ENCODE measurements around the gene UBE4B.
"Not testable (repeated sequence)": the region's sequence is repeated elsewhere in the genome, so short reads cannot be mapped to it uniquely, and the experiment has no call there.

Gene UBE4B

DNA sequence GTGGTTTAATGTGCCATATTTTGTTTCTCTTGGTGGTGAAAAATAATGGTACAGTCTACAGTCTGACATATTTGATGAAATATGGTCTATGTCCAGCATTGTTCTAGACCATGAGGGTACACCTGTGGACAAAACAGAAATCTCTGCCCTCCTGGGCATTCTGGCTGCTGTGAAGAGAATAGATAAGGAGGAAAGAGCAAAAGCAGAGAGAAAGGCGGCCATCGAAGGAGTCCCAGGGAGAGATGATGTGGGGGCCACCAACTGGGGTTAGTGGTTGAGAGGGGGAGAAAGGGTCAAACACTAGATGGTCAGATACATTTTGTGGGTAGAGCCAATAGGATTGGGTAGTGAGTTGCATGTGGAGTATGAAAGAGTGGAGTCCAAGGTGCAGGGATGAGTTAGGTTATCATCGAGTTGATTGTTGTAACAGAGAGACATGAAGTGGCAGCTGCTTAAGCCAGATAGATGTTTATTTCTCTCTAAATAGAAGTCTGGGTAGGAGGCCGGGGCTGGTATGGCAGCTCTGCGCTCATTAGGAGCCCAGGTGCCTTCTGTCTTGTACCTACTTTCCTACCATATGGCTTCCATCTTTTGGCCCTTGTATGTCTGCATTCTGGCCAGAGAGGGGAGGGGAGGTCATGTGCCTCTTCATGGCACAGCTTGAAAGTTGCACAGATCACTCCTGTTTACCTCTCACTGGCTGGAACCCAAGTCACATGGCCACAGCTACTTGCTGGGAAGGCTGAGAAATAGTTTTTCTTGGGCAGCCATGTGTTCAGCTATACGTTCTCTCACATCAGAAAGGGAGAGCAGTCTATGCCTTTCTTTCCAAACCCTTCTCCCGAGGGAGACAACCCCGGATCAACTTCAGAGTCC lies 13.0 kb downstream of the UBE4B start:
- peak; percentile 59 for DNase-seq

DNA sequence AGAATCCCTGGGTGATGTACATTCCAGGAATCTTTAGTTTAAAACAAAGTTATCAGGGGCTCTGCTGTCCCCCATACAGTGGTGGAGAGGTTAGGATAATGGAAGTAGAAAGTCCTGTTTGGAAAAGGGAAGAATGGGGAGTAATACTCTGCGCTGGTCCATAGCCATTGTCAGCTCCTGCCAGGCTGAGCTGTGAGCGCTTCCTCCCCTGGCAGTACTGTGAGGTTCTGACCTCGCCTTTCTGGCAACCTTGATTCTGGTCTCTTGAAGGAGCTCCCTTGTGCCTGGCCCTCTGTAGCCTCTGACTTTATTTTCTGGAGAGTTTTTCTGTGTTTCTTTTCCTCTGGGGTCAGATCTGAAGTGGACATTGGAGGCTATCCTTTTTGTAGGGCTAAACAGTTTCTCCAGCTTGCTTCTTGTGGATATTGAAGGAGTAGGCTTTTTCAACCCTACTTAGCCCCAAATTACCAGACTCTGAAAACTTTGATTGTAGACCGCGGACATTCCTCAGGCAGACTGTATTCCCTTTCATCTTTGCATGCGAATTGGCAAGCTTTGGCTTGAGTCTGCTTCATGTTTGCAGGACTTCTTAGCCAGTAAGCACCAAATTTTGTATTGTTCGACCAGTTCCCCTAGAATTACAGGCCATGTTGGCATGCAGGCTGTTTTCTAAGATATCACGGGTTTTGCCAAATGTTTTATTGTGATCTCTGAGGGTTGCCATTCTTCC lies 13.8 kb downstream of the UBE4B start:
- DNase-seq = peak; percentile 10

DNA sequence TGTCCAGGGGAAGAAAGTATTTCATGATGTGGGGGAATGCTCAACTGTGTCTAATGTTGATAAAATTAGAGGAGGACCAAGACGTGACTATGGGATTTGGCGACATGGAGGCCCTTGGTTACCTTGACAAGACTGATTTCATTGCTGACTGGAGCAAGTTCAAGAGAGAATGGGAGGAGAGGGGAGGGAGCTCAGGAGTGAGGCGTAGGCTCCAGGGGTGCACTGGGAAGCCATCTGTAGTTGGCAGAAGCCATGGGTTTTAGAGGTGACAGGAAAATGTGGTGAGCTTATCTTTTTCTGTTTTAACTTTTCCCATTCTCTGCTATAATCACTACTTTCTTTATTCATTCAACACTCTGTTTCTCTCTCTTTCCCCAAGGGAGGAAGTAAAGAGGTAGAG lies 15.8 kb downstream of the UBE4B start:
- DNase-seq = no peak

DNA sequence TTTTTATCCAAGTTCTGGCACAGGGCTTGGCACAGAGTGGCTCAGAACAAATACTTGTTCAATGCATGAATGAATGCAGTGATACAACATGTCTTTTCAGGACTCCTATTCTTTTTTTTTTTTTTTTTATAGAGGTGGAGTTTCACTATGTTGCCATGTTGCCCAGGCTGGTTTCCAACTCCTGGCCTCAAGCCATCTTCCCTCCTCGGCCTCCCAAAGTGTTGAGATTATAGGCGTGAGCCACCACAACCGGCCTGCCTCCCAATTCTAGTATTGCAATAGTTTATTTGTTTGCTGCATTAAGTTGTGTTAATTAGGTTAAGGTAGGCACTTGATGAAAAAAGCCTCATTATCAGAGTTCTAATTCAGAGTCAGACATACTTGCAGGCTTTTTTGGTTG lies 17.9 kb downstream of the UBE4B start:
- DNase-seq = peak; percentile 6

DNA sequence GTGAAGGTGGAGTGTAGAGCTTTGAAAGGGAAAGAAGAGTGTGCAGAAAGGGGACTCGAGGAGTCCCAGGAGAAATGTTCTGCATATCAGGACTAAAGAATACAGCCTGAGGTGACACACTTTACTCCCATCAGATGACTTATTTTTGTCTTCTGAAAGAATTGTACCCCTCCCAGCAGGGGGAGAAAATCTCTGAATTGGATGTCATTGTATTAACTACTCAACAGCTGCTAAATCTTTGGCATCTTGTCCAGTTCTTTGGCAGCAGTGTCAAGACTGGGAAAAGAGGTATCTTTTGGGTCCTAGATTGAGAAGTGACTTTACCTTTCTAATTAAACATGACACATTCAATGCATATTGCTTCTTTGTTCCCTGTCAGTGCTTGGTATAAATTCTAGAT lies 18.9 kb downstream of the UBE4B start:
- no peak for DNase-seq

DNA sequence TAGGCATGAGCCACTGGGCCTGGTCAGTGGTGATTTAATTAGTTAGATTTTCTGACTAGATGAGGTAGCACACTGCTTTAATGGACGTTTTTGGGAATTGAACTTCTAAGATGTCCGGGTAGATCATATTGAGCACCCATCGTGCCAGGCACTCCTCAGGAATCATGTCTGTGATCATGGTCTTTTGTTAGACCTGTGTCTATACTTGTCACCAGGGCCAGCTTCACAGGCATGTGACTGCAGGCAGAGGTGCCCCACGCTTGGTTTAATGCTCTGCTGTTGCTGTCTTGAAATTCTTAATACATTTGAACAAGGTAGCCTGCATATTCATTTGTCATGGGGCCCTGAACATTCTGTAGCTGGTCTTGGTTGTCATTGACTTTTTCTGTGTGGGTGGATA lies 19.6 kb downstream of the UBE4B start:
- DNase-seq = no peak

DNA sequence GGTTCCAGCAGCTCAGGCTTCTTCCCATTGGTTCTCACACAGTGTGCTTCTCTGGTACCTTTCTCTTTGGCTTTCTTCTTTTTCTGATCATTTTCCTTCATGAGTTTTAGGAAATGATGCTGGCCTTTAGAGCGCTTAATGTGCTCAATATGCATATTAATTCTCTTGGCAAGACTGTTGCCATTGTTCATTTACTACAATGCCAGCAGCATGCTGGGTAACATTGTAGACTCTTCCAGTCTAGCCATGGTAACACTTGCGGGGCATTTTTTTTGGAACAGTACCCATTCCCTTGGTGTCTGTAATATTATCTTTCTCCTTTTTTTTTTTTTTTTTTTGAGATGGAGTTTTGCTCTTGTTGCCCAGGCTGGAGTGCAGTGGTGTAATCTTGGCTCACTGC lies 21.7 kb downstream of the UBE4B start:
- DNase-seq = no peak

DNA sequence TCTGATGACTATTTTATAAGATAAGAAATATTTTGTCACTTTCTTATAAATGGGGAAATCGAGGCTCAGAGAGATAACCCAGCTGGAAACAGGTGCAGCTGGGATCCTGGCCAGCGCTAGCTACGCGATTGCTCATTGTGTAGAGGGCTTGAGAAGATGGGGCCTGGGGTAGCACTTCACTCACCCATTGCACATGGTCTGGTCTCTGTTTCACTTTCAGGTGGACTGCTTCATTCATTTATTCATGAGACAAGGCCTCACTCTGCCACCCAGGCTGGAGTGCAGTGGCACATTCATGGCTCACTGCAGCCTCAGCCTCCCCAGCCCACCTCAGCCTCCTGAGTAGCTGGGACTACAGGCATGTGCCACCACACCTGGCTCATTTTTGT lies 23.8 kb downstream of the UBE4B start:
- DNase-seq = no peak

DNA sequence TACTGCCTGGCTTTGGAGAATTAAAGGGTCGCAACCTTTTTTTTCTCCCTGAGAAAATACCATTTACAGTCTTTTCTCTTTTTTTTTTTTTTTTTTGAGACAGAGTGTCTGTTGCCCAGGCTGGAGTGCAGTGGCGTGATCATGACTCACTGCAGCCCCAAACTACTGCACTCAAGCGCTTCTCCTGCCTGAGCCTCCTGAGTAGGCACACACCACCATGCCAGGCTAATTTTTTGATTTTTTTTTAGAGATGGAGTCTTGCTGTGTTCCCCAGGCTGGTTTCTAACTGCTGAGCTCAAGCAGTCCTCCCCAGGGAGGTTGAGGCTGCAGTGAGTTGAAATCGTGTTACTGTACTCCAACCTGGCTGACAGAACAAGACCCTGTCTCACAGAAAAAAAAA lies 24.6 kb downstream of the UBE4B start:
- DNase-seq = no peak

DNA sequence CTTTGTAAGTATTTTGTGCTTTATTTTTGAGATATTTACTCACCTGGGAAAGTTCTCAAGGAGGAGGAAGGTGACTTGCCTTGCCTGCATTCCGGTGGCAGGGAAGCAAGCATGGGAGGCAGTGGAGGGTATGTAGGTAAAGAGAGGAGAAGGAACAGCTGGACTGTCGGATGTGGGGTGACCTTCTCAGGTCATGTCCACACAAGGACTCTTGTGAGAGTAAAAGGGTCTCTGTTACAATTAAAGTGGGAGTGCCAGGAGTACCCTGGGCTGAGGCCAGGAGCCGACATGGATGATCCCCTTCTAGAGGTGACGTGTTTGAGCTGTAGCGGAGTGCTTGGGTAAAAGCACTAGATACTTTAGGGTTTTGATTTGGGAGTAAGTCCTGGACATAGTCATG lies 25.0 kb downstream of the UBE4B start:
- no peak for DNase-seq

DNA sequence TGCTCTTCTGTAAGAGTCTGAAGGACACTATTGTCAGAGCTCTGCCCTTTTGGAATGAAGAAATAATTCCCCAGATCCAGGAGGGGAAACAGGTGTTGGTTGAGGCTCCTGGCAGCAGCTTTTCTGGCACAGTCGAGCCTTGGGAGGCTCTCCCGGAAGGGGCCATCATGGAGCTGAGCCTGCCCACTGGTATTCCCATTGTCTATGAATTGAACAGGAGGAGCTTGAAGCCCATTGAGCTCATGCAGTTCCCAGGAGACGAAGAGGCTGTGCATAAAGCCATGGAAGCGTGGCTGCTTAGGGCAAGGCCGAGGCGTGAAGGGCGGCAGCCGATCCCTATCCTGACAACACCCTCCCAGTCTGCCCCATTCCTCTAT lies 26.6 kb downstream of the UBE4B start:
- no peak for DNase-seq

DNA sequence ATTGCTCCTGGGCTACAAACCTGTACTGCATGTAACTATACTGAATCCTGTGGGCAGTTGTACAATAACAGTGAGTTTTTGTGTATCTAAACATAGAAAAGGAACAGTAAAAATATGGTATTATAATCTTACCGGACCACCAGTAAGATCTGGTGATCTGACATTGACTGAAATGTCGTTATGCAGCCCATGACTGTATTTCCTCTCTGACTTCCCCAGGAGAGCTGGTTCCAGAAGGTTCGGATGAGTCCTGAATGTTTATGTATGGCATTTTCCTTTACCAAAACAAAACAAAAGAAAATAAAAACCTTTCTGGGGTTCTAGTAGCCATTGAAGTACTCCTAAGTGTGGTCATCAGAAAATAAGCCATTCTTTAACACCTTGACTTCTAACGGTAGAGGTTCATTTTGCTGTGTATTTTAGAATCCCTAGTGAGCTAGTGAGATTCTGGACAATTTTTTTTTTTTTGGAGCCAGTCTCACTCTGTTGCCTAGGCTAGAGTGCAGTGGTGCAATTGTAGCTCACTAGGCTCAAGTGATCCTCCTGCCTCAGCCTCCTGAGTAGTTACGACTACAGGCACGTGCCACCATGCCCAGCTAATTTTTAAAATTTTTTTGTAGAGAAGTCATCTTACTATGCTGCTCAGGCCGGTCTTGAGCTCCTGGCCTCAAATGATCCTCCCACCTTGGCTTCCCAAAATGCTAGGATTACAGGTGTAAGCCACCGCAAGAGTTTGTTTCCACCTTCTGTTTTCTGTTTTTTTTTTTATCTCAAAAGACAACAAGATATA lies 27.7 kb downstream of the UBE4B start:
- no peak for DNase-seq

DNA sequence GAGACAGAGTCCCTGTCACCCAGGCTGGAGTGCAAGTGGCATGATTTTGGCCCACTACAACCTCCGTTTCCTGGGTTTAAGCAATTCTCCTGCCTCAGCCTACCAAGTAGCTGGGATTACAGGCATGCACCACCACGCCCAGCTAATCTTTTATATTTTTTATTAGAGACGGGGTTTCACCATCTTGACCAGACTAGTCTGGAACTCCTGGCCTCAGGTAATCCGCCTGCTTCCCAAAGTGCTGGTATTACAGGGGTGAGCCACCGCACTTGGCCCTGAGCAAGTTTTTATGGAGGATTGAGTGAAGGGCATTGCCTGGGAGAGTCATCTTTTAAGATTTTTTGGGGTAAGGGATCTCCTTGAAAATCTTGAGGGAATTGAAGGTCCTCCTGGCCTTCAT lies 28.5 kb downstream of the UBE4B start:
- no peak for DNase-seq

DNA sequence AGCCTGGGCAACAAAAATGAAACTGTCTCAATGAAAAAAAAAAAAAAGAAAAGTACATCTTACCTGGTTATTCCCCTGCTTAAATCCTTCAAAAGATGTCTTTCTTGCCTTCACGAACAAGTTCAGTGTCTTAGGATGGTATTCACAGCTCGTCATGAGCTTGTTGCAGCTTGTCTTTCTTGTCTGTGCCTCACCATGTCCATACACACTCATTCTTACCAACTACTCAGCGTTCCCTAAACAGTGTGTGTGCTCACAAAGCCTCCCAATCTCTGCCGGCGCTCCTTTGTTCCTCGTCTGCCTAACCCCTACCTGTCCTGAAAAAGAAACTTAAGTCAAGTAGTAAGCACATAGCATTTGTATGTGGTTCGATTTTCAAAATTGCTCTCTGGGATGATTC lies 31.1 kb downstream of the UBE4B start:
- no peak for DNase-seq

DNA sequence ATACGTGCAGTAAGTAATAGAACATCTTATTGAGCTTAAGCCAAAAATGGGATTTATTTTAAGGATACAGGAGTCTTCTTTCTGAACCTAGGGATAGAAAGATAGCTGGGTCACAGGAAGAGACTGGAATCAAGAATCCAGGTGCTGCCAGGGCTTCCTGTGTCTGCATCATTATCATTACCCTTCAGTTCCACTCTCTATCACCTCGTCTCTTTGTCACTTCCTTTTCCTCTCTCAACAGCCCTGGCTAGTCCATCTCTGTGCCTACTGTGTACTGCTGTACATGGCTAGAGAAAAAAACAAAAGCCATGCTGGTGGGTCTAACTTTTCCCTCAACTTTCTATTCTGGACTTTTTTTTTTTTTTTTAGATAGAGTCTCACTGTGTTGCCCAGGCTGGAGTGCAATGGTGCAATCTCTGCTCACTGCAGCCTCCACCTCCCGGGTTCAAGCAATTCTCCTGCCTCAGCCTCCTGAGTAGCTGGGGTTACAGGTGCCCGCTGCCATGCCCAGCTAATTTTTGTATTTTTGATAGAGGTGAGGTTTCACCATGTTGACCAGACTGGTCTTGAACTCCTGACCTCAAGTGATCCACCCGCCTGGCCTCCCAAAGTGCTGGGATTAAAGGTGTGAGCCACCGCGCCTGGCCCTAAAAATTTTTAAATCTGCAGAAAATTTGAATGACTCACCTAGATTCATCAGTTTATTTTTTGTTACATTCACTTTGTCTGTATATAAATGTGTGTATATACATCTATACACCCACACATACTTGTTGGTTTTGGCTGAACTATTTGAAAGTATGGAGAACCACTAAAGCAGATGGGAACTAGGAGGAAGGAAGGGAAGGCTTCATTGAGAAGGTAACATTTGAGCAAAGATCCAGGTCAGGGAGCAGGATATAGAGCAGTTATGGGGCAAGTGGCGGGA lies 31.9 kb downstream of the UBE4B start:
- DNase-seq = no peak

DNA sequence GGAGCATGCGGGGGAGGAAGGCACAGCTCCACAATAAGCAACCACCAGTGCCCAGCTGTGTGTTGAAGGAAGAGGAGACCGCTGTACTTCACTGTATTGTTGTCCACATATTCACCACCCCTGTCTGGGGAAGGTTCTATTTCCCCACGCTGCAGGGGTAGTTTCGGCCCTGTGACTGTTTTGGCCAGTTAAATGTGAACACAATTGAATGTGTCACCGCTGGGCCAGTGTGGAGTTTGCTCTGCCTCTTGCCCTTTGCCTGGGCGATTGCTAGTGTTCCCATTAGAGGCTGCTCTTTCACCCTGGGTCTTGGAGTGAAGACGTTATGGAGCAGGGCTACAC lies 32.6 kb downstream of the UBE4B start:
- DNase-seq = peak; percentile 6

DNA sequence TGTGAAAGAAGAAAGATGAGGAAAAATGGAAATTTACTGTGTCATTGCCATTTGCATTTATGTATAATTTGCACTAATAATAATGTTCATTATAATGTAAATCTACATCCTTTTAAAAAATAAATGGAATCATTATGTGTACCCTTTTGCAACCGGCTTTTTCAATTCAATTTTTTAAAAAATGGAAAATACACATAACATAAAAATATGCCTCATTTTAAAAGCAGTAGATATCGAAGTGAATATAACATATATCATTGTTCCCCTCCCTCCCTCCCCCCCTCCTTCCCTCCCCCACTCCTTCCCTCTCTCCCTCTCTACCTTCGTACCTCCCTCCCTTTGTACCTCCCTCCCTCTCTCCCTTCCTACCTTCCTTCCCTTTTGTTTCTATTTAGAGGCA lies 33.0 kb downstream of the UBE4B start:
- DNase-seq = no peak

DNA sequence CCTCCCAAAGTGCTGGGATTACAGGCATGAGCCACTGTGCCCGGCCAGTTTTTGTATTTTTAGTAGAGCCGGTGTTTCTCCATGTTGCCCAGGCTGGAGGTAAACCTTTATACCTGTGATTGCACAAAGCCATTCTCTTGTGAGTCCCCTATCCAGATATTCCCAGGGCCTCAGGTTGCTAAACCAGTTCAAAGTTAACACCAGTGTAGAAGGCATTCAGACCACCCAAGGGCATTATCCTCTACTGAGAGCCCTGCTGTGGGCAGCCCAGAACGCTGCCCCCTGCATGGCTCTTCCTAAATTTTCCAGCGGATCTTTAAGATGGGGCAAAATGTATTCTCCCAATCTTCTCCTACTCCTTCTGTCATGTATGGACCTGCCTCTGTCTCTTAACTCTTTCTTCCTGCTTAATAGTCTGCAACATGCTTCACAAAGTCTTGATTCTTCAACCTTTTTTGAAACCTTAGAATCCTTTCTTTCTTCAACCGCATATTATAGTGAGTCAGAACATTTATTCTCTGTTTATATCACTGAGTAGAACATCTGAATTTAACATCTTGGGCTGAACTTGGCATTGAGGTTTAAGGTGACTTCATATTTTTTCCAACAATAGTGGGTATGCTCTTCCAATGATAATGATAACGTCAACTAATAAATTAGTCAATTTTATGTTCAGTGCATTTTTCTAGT lies 36.0 kb downstream of the UBE4B start:
- DNase-seq = no peak

DNA sequence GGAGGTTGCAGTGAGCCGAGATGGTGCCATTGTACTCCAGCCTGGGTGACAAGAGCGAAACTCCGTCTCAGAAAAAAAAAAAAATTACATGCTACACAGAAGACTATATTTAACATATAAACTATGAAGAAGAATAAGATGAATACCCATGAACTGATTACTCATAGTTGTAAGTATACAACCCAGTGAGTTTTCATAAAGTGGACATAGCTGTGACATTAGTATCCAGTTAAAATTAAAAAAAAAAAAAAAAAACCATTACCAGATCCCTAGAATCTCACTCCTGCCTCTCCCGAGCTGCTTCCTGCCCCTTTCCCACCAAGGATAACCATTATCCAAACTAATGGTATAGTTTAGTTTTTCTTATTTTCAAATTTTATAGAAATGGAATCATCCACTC lies 37.4 kb downstream of the UBE4B start:
- DNase-seq = no peak

DNA sequence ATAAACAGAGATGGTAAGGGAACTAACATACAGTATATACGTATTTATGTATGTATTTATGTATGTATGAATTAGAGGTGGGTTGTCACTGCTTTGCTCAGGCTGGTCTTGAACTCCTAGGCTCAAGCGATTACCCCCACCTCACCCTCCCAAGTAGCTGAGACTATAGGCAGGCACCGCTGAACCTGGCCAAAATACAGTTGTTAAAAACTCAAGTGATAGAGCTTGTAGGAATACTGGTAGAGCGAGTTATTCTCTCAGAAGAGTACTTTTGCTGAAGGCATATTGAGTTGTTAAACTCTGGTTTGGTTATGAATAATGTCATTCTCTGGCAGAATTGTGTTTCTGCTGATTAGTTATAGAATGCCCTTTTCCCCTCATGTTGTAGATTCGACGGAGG lies 38.9 kb downstream of the UBE4B start:
- DNase-seq = no peak

DNA sequence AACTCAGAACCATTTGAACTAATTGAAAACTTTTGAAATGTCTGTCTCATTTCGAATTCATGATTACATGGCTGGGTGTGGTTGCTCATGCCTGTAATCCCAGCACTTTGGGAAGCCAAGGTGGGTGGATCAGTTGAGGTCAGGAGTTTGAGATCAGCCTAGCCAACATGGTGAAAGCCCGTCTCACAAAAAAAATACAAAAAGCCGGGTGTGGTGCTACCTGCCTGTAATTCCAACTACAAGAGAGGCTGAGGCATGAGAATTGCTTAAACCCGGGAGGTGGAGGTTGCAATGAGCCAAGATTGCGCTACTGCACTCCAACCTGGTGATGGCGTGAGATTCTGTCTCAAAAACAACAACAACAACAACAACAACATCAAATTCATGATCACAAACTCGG lies 40.6 kb downstream of the UBE4B start:
- not testable (repeated sequence) for DNase-seq

All from hematopoietic multipotent progenitor cell treated with erythropoietin and hydrocortisone succinate and interleukin-3 and kit ligand, for 8 days (in vitro differentiated cells).